Karpas-422 (cell line): ENCODE data around the gene SMIM21. TPM values are rescaled to one million over a fixed set of nuclear protein-coding genes. Genes with fewer than 3 reads are reported as not detected.

Source experiments
- DNase-seq: peaks from one replicate; pipeline ENCODE4 v3.0.0-alpha.2; 2015
- H2AFZ ChIP-seq: fragments of 200-600 bp; sonication (generic); 2 replicates; pipeline ENCODE4 v1.6.1; 2014; ENCODE audit warnings: antibody characterized with exemption, low read length, mixed read lengths
- H3K27ac ChIP-seq: fragments of 200-600 bp; sonication (generic); 2 replicates; pipeline ENCODE4 v1.5.1; 2014; ENCODE audit warnings: mild to moderate bottlenecking, low read length, moderate library complexity
- H3K27me3 ChIP-seq: fragments of 200-600 bp; sonication (generic); 2 replicates; pipeline ENCODE4 v1.6.1; 2014; ENCODE audit warnings: low read length, mixed read lengths
- H3K36me3 ChIP-seq: fragments of 200-600 bp; sonication (generic); 2 replicates; pipeline ENCODE4 v1.6.1; 2014; ENCODE audit warnings: low read length, mixed read lengths; ENCODE audit not compliant: insufficient read depth
- H3K4me1 ChIP-seq: fragments of 200-600 bp; sonication (generic); 2 replicates; pipeline ENCODE4 v1.6.1; 2014; ENCODE audit warnings: mild to moderate bottlenecking, low read length, mixed read lengths
- H3K4me2 ChIP-seq: fragments of 200-600 bp; sonication (generic); 2 replicates; pipeline ENCODE4 v1.6.1; 2014; ENCODE audit warnings: low read length, low read depth, mild to moderate bottlenecking; ENCODE audit not compliant: poor library complexity, severe bottlenecking
- H3K4me3 ChIP-seq: fragments of 200-600 bp; sonication (generic); 2 replicates; pipeline ENCODE4 v1.5.1; 2014; ENCODE audit warnings: mild to moderate bottlenecking, antibody characterized with exemption, low read length, mixed read lengths
- H3K79me2 ChIP-seq: fragments of 200-600 bp; sonication (generic); 2 replicates; pipeline ENCODE4 v1.6.1; 2014; ENCODE audit warnings: mild to moderate bottlenecking, low read length, mixed read lengths
- H3K9ac ChIP-seq: fragments of 200-600 bp; sonication (generic); 2 replicates; pipeline ENCODE4 v1.6.0; 2014; ENCODE audit warnings: low read length
- H3K9me2 ChIP-seq: fragments of 200-600 bp; sonication (generic), shearing (Covaris generic); replicated peaks from 2 replicates; pipeline ENCODE4 v1.6.0; 2014; ENCODE audit warnings: mild to moderate bottlenecking, low read length, moderate library complexity; ENCODE audit not compliant: insufficient read depth
- H3K9me3 ChIP-seq: fragments of 300-700, 200-600 bp; sonication (generic); 2 replicates; pipeline ENCODE4 v1.6.1; 2014; ENCODE audit warnings: low read length, mixed read lengths
- H4K20me1 ChIP-seq: fragments of 200-600 bp; sonication (generic); 2 replicates; pipeline ENCODE4 v1.6.1; 2014; ENCODE audit warnings: mild to moderate bottlenecking, antibody characterized with exemption, low read length, low read depth; ENCODE audit not compliant: insufficient read depth
- total RNA-seq: library from RNA; depleted of rRNA; stranded (reverse); fragments of >200 nt; shearing (Covaris generic); gene quantifications from 2 replicates; pipeline ENCODE4 v1.2.3, GENCODE V29; 2014; ENCODE audit warnings: low replicate concordance

SMIM21 gene
- total RNA-seq, 1 experiment from 2014 or later, result not detected

DNA sequence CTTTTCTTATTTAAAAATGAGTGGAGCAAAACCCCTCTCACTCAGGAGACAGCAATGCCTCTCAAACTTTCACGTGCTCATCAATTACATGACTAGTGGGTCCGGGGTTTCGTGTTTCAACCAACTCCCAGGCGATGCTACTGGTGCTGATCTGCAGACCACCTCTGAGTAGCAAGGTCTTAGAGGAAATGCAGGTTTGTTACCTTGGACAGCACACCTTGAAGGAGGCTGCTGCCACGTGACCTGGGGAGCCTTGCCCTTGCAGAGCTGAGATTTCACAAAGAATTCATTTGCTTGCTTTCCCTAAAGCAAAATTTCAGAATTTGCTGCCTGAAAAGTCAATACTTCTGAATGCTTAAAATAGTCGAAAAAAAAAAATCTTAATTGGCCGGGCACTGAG lies 32.4 kb downstream of the SMIM21 start:
- DNase-seq, result no peak
- Histone ChIP-seq H3K9me3 (no peaks in the 10 kb centered on the region), H3K4me2 (no peak overlapping the region), H3K36me3 (no peaks in the 10 kb centered on the region), H3K4me3 (no peak overlapping the region), H3K27me3 (no peaks in the 10 kb centered on the region), H3K27ac (no peak overlapping the region), H2AFZ (no peak overlapping the region), H3K9ac (no peak overlapping the region), H4K20me1 (no peaks in the 10 kb centered on the region), H3K9me2 (no peaks in the 10 kb centered on the region), H3K4me1 (no peaks in the 10 kb centered on the region), H3K79me2 (no peaks in the 10 kb centered on the region)

GRCh38 chr18:75393721-75394120 lies 33.8 kb downstream of the SMIM21 start:
- no peaks in the 10 kb centered on the region for H3K9me3 ChIP-seq
- no peak overlapping the region for H3K4me3 ChIP-seq
- no peak overlapping the region for H3K9ac ChIP-seq
- no peak overlapping the region for H2AFZ ChIP-seq
- H3K27me3 ChIP-seq, result no peaks in the 10 kb centered on the region
- no peaks in the 10 kb centered on the region for H3K36me3 ChIP-seq
- no peaks in the 10 kb centered on the region for H3K4me1 ChIP-seq
- no peaks in the 10 kb centered on the region for H3K9me2 ChIP-seq
- no peak for DNase-seq
- H3K79me2 ChIP-seq, result no peaks in the 10 kb centered on the region
- no peak overlapping the region for H3K4me2 ChIP-seq
- no peak overlapping the region for H3K27ac ChIP-seq
- H4K20me1 ChIP-seq, result no peaks in the 10 kb centered on the region

DNA sequence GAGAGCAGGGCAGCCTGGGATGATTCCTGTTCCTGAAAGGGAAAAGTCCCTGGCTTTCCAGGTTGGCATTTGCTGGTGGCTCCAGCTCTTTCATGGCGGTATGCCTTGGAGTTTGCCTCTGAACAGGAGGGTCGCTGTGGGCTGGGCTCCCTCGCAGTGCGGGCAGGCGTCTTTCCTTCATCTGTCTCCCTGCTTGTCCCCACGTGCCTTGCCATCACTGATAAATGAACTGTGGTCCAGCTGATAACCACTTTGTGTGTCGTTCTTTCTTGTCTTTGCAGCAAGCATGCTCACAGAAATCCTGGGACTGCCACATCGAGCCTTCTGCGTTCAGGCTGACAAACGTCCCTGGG lies 35.3 kb downstream of the SMIM21 start:
- no peak overlapping the region for H3K9ac ChIP-seq

GRCh38 chr18:75391279-75392225 lies 36.0 kb downstream of the SMIM21 start:
- H2AFZ ChIP-seq, result no peak overlapping the region
- H3K36me3 ChIP-seq, result no peaks in the 10 kb centered on the region
- H3K9me2 ChIP-seq, result no peaks in the 10 kb centered on the region
- no peak overlapping the region for H3K9ac ChIP-seq
- H3K9me3 ChIP-seq, result no peaks in the 10 kb centered on the region
- H3K27ac ChIP-seq, result no peak overlapping the region
- DNase-seq, result no peak
- no peak overlapping the region for H3K4me2 ChIP-seq
- H3K27me3 ChIP-seq, result no peaks in the 10 kb centered on the region
- no peaks in the 10 kb centered on the region for H4K20me1 ChIP-seq
- no peaks in the 10 kb centered on the region for H3K79me2 ChIP-seq
- H3K4me1 ChIP-seq, result no peaks in the 10 kb centered on the region
- H3K4me3 ChIP-seq, result no peak overlapping the region

More for the DNA sequence above, 35.3 kb downstream of the SMIM21 start:
- no peak overlapping the region for H2AFZ ChIP-seq
- H4K20me1 ChIP-seq, result no peaks in the 10 kb centered on the region
- no peak overlapping the region for H3K27ac ChIP-seq
- H3K4me2 ChIP-seq, result no peak overlapping the region
- H3K79me2 ChIP-seq, result no peaks in the 10 kb centered on the region
- no peak overlapping the region for H3K4me3 ChIP-seq
- no peaks in the 10 kb centered on the region for H3K27me3 ChIP-seq
- no peaks in the 10 kb centered on the region for H3K9me2 ChIP-seq
- no peaks in the 10 kb centered on the region for H3K36me3 ChIP-seq
- DNase-seq, result no peak
- H3K4me1 ChIP-seq, result no peaks in the 10 kb centered on the region
- no peaks in the 10 kb centered on the region for H3K9me3 ChIP-seq

- Histone ChIP-seq H3K79me2 (no peaks in the 10 kb centered on the region), H3K9ac (no peak overlapping the region), H2AFZ (no peak overlapping the region), H3K4me3 (no peak overlapping the region), H3K9me3 (no peaks in the 10 kb centered on the region), H3K27ac (no peak overlapping the region), H4K20me1 (no peaks in the 10 kb centered on the region), H3K4me2 (no peak overlapping the region), H3K27me3 (no peaks in the 10 kb centered on the region), H3K9me2 (no peaks in the 10 kb centered on the region), H3K4me1 (no peaks in the 10 kb centered on the region), H3K36me3 (no peaks in the 10 kb centered on the region)
- DNase-seq, result no peak
Measured at GRCh38 chr18:75390854-75391253, 36.6 kb downstream of the SMIM21 start.

- Histone ChIP-seq H3K27ac (no peak overlapping the region), H3K9me2 (no peaks in the 10 kb centered on the region), H3K4me3 (no peak overlapping the region), H3K9ac (no peak overlapping the region), H3K9me3 (no peaks in the 10 kb centered on the region), H3K79me2 (no peaks in the 10 kb centered on the region), H3K36me3 (no peaks in the 10 kb centered on the region), H4K20me1 (no peaks in the 10 kb centered on the region), H3K27me3 (0 out of 2 replicates have a peak, but pooled peaks cover 2% of the 10 kb centered on the region), H3K4me2 (no peak overlapping the region), H3K4me1 (no peaks in the 10 kb centered on the region), H2AFZ (no peak overlapping the region)
- DNase-seq, result no peak
Measured at GRCh38 chr18:75384144-75384543, 43.4 kb downstream of the SMIM21 start.

GRCh38 chr18:75378376-75379315 lies 48.9 kb downstream of the SMIM21 start:
- no peak overlapping the region for H3K4me2 ChIP-seq
- H3K9me3 ChIP-seq, result no peaks in the 10 kb centered on the region
- no peaks in the 10 kb centered on the region for H3K79me2 ChIP-seq
- no peak overlapping the region for H3K4me3 ChIP-seq
- H3K9me2 ChIP-seq, result no peaks in the 10 kb centered on the region
- no peak overlapping the region for H2AFZ ChIP-seq
- no peaks in the 10 kb centered on the region for H4K20me1 ChIP-seq
- no peaks in the 10 kb centered on the region for H3K4me1 ChIP-seq
- 0 out of 2 replicates have a peak, but pooled peaks cover 2% of the 10 kb centered on the region for H3K27me3 ChIP-seq
- no peak for DNase-seq
- no peak overlapping the region for H3K9ac ChIP-seq
- no peaks in the 10 kb centered on the region for H3K36me3 ChIP-seq
- H3K27ac ChIP-seq, result no peak overlapping the region

DNA sequence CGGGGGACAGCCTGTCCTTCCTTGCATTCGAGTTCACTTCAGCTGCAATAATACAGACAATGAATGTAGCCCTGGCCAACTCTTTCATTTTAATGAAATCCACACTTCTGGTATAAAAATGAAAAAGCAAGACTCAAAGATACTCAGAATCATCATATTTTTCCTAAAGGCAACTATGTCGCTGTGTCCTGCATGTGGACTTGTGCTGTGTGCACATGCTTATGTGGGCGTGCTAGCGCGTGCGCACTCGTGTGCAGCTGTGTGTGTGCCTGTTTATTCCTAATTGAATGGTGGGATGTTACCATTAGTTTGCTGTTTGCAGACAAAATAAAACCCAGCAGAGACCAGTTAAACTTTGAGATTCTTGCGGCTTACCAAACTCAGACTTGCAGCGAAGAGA lies 49.6 kb downstream of the SMIM21 start:
- H3K4me1 ChIP-seq, result no peaks in the 10 kb centered on the region
- H3K79me2 ChIP-seq, result no peaks in the 10 kb centered on the region
- no peak overlapping the region for H3K27ac ChIP-seq
- H3K4me2 ChIP-seq, result no peak overlapping the region
- H3K27me3 ChIP-seq, result 0 out of 2 replicates have a peak, but pooled peaks cover 2% of the 10 kb centered on the region
- no peak overlapping the region for H2AFZ ChIP-seq
- H4K20me1 ChIP-seq, result no peaks in the 10 kb centered on the region
- no peak for DNase-seq
- no peak overlapping the region for H3K4me3 ChIP-seq
- H3K9me3 ChIP-seq, result no peaks in the 10 kb centered on the region
- H3K9ac ChIP-seq, result no peak overlapping the region
- H3K9me2 ChIP-seq, result no peaks in the 10 kb centered on the region
- no peaks in the 10 kb centered on the region for H3K36me3 ChIP-seq
